ENCODE results near the gene CEP85. TPM values are rescaled to one million over a fixed set of nuclear protein-coding genes. Genes with fewer than 3 reads are reported as not detected.

CEP85 gene
- total RNA-seq, 1 experiment from 2014 or later, result 42.5 TPM

DNA sequence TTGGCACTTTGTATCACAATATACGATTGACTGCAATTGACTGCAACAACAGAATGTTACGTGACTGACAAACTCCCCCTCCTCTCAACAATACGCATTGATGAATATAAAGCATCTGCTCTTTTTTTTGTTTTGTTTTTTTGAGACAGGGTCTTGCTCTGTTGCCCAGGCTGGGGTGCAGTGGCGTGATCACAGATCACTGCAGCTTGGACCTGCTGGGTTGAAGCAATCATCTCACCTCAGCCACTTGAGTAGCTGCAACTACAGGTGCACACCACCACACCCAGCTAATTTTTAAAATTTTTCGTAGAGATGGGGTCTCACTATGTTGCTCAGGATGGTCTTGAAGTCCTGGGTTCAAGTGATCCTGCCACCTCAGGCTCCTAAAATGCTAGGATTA, 21.3 kb upstream of the CEP85 start:
- H3K27ac ChIP-seq, result no peak overlapping the region
- no peak overlapping the region for H3K4me2 ChIP-seq
- intact Hi-C loops (cut with micrococcal nuclease; ENCODE audit: unreplicated experiment), result no loop called here
- no peak overlapping the region for H2AFZ ChIP-seq
- DNase-seq, result no peak
- no peaks in the 10 kb centered on the region for H3K79me2 ChIP-seq (ENCODE audit: low read depth)
- POLR2A ChIA-PET (ENCODE audit: unreplicated experiment), result no interaction called here
- CTCF ChIA-PET, result no interaction called here
- TF ChIP-seq, protein P1, sequence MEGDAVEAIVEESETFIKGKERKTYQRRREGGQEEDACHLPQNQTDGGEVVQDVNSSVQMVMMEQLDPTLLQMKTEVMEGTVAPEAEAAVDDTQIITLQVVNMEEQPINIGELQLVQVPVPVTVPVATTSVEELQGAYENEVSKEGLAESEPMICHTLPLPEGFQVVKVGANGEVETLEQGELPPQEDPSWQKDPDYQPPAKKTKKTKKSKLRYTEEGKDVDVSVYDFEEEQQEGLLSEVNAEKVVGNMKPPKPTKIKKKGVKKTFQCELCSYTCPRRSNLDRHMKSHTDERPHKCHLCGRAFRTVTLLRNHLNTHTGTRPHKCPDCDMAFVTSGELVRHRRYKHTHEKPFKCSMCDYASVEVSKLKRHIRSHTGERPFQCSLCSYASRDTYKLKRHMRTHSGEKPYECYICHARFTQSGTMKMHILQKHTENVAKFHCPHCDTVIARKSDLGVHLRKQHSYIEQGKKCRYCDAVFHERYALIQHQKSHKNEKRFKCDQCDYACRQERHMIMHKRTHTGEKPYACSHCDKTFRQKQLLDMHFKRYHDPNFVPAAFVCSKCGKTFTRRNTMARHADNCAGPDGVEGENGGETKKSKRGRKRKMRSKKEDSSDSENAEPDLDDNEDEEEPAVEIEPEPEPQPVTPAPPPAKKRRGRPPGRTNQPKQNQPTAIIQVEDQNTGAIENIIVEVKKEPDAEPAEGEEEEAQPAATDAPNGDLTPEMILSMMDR (conservative IDR thresholded peaks at IDR 0.05), result no peak
- no peak for TF ChIP-seq EZH2 (IDR thresholded peaks at IDR 0.05; ENCODE audit: low read depth)
- no peaks in the 10 kb centered on the region for H4K20me1 ChIP-seq (ENCODE audit: insufficient read depth)
- H3K9me3 ChIP-seq (ENCODE audit: insufficient read depth, low read depth), result no peaks in the 10 kb centered on the region
- no TSS peak for BruUV-seq (replicated peaks)
- no peaks in the 10 kb centered on the region for H3F3A ChIP-seq (ENCODE audit: insufficient read depth, low read depth)
- no peak overlapping the region for H3K4me3 ChIP-seq
- H3K36me3 ChIP-seq (ENCODE audit: low read depth), result no peaks in the 10 kb centered on the region
- no peaks in the 10 kb centered on the region for H3K4me1 ChIP-seq (replicated peaks; ENCODE audit: insufficient read depth)
- no peaks in the 10 kb centered on the region for H3K9me2 ChIP-seq (ENCODE audit: insufficient read depth)
- no peaks in the 10 kb centered on the region for H3K27me3 ChIP-seq (ENCODE audit: insufficient read depth, low read depth)

DNA sequence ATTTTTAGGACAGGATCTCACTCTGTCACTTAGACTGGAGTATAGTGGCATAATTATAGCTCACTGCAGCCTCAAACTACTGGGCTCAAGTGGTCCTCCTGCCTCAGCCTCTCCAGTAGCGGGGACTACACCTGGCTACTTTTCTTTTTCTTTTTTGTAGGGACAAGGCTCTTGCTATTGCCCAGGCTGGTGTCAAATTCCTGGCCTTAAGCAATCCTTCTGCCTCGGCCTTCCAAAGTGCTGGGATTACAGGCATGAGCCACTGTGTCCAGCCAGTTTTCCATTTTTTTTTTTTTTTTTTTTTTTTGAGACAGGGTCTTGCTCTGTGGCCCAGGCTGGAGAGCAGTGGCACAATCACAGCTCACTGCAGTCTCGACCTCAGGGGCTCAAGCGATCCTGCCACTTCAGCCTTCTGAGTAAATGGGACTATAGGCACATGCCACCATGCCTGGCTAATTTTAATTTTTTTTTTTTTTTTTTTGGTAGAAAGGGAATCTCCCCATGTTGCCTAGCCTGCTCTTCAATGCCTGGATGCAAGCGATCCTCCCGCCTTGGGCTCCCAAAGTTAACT, 20.6 kb upstream of the CEP85 start:
- no TSS peak for BruUV-seq (replicated peaks)
- POLR2A ChIA-PET (ENCODE audit: unreplicated experiment), result no interaction called here
- H3K4me2 ChIP-seq, result no peak overlapping the region
- H3K27ac ChIP-seq, result no peak overlapping the region
- no peak for DNase-seq
- no peaks in the 10 kb centered on the region for H3F3A ChIP-seq (ENCODE audit: insufficient read depth, low read depth)
- no peaks in the 10 kb centered on the region for H3K4me1 ChIP-seq (replicated peaks; ENCODE audit: insufficient read depth)
- no peak overlapping the region for H3K4me3 ChIP-seq
- H2AFZ ChIP-seq, result no peak overlapping the region
- no peaks in the 10 kb centered on the region for H3K79me2 ChIP-seq (ENCODE audit: low read depth)
- no peaks in the 10 kb centered on the region for H3K9me2 ChIP-seq (ENCODE audit: insufficient read depth)
- H4K20me1 ChIP-seq (ENCODE audit: insufficient read depth), result no peaks in the 10 kb centered on the region
- H3K9me3 ChIP-seq (ENCODE audit: insufficient read depth, low read depth), result no peaks in the 10 kb centered on the region
- intact Hi-C loops (cut with micrococcal nuclease; ENCODE audit: unreplicated experiment), result no loop called here
- CTCF ChIA-PET, result no interaction called here
- no peaks in the 10 kb centered on the region for H3K36me3 ChIP-seq (ENCODE audit: low read depth)
- no peaks in the 10 kb centered on the region for H3K27me3 ChIP-seq (ENCODE audit: insufficient read depth, low read depth)
- TF ChIP-seq EZH2 (IDR thresholded peaks at IDR 0.05; ENCODE audit: low read depth), result no peak
- TF ChIP-seq, protein P1 (conservative IDR thresholded peaks at IDR 0.05), result no peak

DNA sequence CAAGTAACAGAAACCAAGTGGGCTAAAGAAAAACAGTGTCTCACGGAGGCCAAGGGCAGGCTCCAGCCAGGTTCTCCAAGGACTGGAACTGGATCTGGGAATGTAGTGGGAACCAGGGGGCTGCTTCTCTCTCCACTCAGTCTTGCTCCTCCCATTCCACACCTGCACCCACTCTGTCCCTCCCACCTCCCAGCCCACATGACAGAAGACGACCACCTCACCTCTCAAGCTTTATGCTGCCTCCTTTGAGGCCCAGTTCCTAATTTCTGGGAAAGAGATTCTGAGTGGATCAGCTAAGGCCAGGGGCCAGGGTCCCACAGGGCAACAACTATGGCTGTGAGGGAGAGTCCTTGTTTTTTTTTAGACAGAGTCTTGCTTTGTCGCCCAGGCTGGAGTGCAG, 18.8 kb upstream of the CEP85 start:
- CTCF ChIA-PET, result no interaction called here
- Histone ChIP-seq H3K4me2 (no peak overlapping the region), H3K36me3 (ENCODE audit: low read depth) (no peaks in the 10 kb centered on the region), H3K4me3 (no peak overlapping the region), H3K9me3 (ENCODE audit: insufficient read depth, low read depth) (no peaks in the 10 kb centered on the region), H3K79me2 (ENCODE audit: low read depth) (no peaks in the 10 kb centered on the region), H3F3A (ENCODE audit: insufficient read depth, low read depth) (no peaks in the 10 kb centered on the region), H3K27me3 (ENCODE audit: insufficient read depth, low read depth) (no peaks in the 10 kb centered on the region), H2AFZ (no peak overlapping the region), H3K27ac (no peak overlapping the region), H3K4me1 (replicated peaks; ENCODE audit: insufficient read depth) (no peaks in the 10 kb centered on the region), H4K20me1 (ENCODE audit: insufficient read depth) (no peaks in the 10 kb centered on the region), H3K9me2 (ENCODE audit: insufficient read depth) (no peaks in the 10 kb centered on the region)
- TF ChIP-seq EZH2 (IDR thresholded peaks at IDR 0.05; ENCODE audit: low read depth), result no peak
- TF ChIP-seq, protein P1 (conservative IDR thresholded peaks at IDR 0.05), result no peak
- BruUV-seq (replicated peaks), result no TSS peak
- intact Hi-C loops (cut with micrococcal nuclease; ENCODE audit: unreplicated experiment), result no loop called here
- POLR2A ChIA-PET (ENCODE audit: unreplicated experiment), result no interaction called here
- DNase-seq, result no peak
